ENCODE data around the gene ACRBP. TPM values are rescaled to one million over a fixed set of nuclear protein-coding genes. Genes with fewer than 3 reads are reported as not detected.
A peak's percentile ranks its signal among the peaks of the same experiment; 100 is the strongest.

ACRBP gene
- polyA plus RNA-seq (ENCODE audit: insufficient read length): 2.9 TPM

- DNase-seq: peak; percentile 71
Measured at GRCh38 chr12:6647083-6647604, at the start of gene ACRBP. ACRBP (minus strand) TSS chr12:6647432; CDS start chr12:6647366, 66 bp downstream.

GRCh38 chr12:6695313-6696045 lies 48.2 kb upstream of the ACRBP start:
- DNase-seq: no peak

- no peak for DNase-seq
Measured at GRCh38 chr12:6694701-6695100, 47.5 kb upstream of the ACRBP start.

GRCh38 chr12:6693832-6694355 lies 46.7 kb upstream of the ACRBP start:
- DNase-seq: no peak

GRCh38 chr12:6692888-6693287 lies 45.7 kb upstream of the ACRBP start:
- no peak for DNase-seq

GRCh38 chr12:6691473-6691872 lies 44.2 kb upstream of the ACRBP start:
- DNase-seq: no peak

- DNase-seq: peak; percentile 99
Measured at GRCh38 chr12:6688999-6689882, 42.0 kb upstream of the ACRBP start, which contains the start of gene ZNF384. ZNF384 (minus strand) TSS chr12:6689375; CDS start chr12:6679520, 9,855 bp downstream.

GRCh38 chr12:6688543-6688998 lies 41.3 kb upstream of the ACRBP start:
- no peak for DNase-seq

- no peak for DNase-seq
Measured at GRCh38 chr12:6685814-6686213, 38.6 kb upstream of the ACRBP start.

- no peak for DNase-seq
Measured at GRCh38 chr12:6684609-6685008, 37.4 kb upstream of the ACRBP start.

GRCh38 chr12:6676962-6677361 lies 29.7 kb upstream of the ACRBP start:
- DNase-seq: no peak

- no peak for DNase-seq
Measured at GRCh38 chr12:6672143-6672542, 24.9 kb upstream of the ACRBP start.

- DNase-seq: no peak
Measured at GRCh38 chr12:6667559-6668210, 20.5 kb upstream of the ACRBP start.

GRCh38 chr12:6666211-6666610 lies 19.0 kb upstream of the ACRBP start:
- no peak for DNase-seq

GRCh38 chr12:6664902-6665301 lies 17.7 kb upstream of the ACRBP start:
- no peak for DNase-seq

- peak; percentile 99 for DNase-seq
Measured at GRCh38 chr12:6662906-6663742, 15.9 kb upstream of the ACRBP start, which contains the start of gene ING4. ING4 (minus strand) TSS chr12:6663119; CDS start chr12:6663101, 18 bp downstream.

GRCh38 chr12:6662602-6662905 lies 15.3 kb upstream of the ACRBP start:
- no peak for DNase-seq

- no peak for DNase-seq
Measured at GRCh38 chr12:6653987-6654386, 6.8 kb upstream of the ACRBP start.

- DNase-seq: no peak
Measured at GRCh38 chr12:6653342-6653741, 6.1 kb upstream of the ACRBP start.

GRCh38 chr12:6652391-6652790 lies 5.2 kb upstream of the ACRBP start:
- no peak for DNase-seq

- no peak for DNase-seq
Measured at GRCh38 chr12:6650832-6651231, 3.6 kb upstream of the ACRBP start.

All from hindlimb muscle (tissue), 1 donor.